ENCODE measurements around the gene PGM1.

Gene PGM1

DNA sequence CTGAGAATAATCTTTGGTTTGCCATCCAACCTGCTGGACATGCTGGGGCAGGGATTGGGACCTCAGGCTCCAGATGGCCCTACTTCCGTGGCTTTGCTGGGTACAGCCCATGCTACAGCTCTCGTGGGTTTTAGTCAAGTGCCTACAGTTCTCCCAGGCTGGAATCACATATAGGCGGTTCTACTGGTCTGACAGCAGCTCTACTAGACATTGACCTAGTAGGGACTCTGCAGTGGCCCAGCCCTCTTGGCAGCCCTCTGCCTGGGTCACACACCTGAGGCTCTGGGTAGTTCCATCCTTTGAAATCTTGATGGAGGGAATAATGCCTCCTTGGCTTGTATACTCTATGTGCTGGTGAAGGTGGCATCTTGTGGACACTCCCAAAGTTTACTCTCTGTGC is 72.2 kb downstream of the PGM1 start:
- no peak for DNase-seq (ENCODE audit: low read depth, low spot score)

DNA sequence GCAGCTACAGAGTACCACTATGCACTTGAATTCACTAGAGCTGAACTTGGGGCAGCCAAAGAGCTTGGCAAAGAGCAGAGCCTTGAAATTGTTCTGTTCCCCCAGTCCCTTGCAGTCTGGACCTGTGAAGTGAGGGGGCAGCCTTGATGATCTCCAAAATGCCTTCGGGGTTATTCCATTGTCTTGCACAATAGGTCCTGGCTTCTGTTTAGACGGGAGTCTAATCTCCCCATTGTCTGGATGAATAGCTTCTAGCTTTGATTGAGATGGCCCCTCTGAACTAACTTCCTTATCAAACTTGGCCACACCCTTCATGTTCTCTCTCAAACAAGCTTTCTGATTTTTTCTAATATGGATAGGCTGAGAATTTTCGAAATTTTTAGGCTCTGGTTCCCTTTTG is 72.6 kb downstream of the PGM1 start:
- DNase-seq (ENCODE audit: low read depth, low spot score): no peak

DNA sequence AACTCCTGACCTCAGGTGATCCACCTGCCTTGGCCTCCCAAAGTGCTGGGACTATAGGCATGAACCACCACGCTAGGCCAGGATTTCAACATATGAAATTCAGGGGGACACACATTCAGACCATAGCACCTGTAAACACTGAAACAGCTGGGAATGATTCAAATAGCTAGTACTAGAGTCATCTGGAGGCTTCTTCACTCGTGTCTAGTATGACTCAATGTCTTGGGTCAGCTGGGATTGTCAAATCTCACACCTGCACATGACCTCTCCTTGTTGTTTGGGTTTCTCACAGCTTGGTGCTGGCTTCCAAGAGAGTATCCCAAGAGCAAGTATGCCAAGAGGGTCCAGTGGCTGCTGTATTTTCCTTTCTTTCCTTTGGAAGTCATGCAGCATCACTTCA is 75.1 kb downstream of the PGM1 start:
- no peak for DNase-seq (ENCODE audit: low read depth, low spot score)

DNA sequence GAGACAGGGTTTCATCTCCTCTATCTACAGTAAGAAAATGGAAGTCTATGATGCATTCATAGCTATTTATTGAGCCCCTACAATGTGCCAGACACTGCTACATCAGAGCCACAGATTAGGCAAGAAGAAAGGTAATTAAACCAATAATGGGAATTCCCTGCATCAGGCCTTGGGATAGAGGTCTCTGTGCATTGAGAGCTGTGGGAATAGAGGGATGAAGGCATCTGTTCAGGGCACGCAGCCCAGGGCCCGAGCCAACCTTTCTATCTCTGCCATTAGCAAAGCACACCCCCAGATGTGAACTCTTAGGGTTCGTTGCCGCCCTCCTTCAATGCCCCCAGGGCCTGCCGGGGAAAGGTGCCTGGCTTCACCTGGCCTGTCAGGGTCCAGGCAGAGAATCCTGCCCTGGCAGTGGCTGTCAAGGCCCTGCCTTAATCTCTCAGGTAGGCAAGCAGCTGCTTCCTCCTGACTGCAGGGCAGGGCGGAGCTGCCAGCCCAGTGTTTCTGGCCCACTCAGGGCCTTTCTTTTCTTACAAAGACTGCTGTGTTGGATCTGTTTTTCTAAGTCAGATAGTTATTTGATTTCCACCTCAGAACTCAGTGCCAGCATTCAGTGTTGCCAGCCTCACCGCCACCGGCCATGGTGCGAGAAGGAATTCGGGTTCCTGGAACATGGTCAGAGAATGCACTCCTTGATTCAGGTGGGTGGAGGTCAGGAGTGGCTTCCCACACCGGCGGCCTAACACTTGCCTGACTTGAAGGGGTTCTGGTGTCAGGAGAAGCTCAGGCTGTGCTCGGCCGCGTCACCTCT is 76.1 kb downstream of the PGM1 start:
- DNase-seq (ENCODE audit: low read depth, low spot score): no peak

DNA sequence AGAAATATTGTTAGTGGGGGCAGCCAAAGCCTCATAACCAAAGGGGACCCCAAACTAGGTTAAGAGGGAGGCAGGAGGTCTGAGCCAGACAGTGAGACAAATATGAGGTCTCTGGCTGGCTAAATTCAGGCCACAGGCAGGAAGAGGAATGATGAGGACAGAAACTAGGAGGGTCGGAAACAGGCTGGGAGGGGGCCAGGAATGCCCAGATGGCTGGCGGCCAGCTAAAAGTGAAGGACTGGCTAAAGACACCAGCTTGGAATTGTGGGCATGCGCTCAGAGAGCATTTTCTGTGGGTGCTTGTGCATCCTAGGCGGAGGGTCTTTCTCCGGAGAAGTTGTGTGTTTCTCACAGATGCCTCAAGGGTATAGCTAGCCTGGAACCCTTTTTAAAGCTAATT is 77.0 kb downstream of the PGM1 start:
- no peak for DNase-seq (ENCODE audit: low read depth, low spot score)

DNA sequence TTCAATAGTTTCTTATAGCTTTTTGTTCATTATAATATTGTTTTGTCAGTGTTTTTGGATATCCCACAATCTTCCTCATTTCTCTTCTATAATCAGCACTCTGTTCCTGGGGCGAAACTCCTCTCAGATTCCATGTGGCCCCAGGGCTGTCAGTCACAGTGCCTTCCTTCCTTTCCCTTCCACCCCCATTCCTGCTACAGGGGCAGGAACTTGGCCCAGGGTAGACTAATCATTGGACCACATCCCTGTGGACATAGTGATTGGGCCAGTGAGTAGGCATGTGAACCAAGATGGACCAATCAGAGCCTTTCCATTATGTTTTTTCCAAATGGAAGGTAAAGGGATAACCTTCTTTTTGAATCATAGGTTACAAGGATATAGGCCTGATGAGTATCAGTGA is 78.3 kb downstream of the PGM1 start:
- DNase-seq (ENCODE audit: low read depth, low spot score): no peak

DNA sequence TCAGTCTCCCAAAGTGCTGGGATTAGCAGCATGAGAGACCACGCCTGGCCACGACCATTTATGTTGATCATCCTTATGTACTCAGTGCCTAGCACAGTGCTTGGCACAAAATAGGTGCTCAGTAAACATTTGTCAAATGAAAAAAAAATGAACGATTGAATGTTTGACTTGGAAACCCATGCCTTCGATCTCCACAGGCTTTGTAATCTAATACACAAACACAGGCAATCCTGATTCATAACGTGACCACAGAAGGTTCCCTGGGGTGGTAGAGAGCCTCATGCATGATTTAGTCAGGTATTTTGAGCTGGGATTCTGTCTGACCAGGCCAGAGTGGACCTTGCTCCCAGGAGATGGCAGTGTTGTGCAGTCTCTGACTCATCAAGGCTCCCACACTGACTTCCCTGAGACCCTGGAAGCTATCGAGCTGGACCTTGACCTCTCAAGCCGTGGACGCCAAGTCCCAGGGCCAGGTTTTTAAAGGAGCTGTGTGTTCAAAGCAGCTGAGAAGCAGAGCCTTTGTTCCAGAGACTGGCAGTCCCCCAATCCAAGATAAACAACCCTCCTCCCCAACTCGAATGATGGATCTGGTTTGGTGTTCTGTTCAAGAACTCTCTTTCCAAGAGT is 81.1 kb downstream of the PGM1 start:
- DNase-seq (ENCODE audit: low read depth, low spot score): no peak

DNA sequence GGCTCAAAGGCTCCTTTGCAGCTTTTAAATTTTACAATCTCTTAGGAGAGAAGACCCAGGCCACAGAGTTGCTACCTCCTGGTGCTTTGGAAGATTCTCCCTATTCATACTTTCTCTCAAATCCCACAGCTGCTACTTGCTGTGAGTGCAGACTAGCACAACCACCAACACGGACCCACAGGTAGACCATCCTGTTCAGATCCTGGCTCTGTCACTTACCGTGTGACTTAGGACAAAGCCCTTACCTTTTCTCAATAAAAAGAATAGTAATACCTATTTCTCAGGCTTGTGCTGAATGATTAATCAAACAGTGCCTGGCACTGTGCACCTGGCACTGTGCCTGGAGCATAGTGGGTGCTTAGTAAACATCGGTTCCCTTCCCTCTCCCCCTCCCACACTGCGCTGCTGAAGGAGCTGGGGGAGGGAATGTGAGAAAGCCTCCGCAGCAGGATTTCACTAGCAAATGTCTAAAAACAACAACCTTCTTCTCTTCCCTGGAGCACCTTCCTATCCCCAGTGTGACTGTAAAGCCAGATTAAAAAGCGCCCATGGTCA is 81.7 kb downstream of the PGM1 start:
- DNase-seq (ENCODE audit: low read depth, low spot score): no peak

DNA sequence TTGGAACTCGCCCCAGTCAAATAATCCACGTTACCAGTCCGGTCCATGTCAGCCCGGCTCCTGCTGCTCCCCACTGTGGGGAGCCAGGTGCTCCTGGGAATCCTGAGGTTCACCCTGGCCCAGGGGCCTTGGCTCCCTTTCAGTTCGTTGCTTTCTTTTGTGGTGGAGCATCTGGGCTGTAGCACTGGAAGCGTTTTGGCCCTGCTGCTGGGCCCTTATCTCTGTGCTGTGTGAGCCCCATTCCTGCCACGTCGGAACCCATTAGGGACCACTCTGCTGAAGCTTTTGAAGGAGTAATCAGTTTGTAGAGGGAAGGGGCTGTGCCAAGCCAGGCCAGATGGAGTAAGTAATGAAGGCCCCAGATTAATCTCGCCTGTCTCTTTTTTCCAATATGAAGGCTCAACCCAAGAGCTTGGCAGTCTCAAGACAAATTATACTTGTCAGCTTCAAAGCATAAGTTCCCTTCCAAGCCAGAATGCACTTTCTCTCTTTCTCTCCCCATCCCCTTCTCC is 82.3 kb downstream of the PGM1 start:
- DNase-seq (ENCODE audit: low read depth, low spot score): no peak

DNA sequence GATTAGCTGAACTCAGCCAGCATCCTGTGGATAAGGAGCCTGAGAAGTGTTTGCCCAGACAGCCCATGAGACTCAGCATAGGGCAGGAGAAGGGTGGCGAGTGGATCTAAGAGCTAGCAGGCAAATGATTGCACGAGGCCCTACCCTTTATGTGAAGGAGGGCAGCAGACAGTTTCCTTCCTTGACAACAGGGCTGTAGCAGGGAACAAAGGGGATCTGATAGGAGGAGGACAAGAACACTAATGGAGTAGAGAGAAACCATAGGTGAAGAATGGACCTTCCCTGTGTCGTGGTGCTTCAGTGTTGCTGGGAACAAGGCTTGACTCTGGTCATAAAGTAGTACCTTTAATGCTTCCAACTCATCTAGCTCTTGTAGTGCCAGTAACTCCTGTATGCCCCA is 84.3 kb downstream of the PGM1 start:
- no peak for DNase-seq (ENCODE audit: low read depth, low spot score)

DNA sequence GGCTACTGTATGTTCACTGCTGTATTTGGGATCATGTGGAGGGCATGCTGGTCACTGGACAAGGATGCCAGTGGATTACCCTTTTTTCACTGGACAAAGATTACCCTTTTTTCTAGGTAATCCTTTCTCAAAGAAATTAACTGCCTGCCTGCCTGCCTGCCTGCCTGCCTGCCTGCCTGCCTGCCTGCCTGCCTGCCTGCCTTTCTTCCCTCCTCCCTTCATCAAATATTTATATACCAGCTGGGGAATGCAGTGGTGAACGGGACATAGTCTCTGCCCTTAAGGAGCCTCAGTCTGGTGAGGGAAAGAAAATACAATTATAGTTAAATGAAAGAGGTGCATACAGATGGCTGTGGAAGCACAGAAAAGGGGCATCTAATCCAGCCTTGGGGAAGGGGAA is 85.0 kb downstream of the PGM1 start:
- DNase-seq (ENCODE audit: low read depth, low spot score): no peak

DNA sequence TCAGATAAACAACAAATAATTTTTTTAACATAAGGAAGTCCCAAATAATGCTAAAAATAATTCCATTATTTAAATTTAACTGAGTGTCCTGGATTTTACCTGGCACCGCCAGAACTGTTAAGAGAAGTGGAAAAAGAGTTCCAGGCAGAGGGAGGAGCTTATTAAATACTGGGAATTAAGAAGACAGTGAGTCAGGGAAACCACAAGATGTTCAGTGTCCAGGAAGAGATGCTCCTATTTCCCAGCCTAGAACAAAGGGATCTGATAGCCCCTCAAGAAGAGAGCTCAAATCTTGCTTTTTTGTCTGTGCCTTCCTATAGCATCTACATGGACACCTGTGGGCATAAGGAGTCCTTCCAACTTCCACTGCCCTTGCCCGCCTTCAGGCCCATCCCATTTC is 85.9 kb downstream of the PGM1 start:
- DNase-seq (ENCODE audit: low read depth, low spot score): no peak

DNA sequence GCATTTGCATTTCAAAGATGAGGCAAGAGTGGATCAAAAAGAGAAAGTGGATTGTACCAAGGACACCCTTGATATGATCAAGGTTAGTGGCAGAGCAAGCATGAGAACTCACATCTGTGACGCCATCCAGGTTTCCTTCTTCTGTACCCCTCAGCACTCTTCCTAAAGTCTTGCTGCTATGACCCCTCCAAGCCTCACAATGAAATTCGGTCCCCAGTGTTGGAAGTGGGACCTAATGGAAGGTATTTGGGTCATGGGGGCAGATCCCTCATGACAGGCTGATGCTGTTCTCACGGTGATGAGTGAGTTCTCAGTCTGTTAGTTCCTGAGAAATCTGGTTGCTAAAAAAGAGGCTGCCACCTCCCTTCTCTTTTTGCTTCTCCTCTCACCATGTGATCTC is 86.4 kb downstream of the PGM1 start:
- no peak for DNase-seq (ENCODE audit: low read depth, low spot score)

DNA sequence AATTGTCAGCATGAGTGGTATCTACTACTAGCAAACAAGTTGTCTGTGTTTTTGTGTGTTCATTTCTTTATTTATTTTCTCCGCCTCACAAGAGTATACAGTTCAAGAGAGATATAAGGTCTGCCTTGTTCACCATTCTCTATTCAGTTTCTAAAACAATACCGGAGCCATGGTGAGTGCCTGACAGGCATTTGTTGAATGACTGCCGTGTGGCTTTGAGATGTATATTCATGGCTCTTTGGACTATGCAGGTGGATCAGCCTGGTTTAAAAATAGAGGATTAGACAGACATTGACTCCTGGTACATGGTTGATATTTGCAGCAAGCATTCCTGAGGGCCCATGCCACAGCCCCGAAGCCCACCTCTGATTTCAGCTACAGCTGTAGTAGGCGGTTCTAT is 89.7 kb downstream of the PGM1 start:
- no peak for DNase-seq (ENCODE audit: low read depth, low spot score)

DNA sequence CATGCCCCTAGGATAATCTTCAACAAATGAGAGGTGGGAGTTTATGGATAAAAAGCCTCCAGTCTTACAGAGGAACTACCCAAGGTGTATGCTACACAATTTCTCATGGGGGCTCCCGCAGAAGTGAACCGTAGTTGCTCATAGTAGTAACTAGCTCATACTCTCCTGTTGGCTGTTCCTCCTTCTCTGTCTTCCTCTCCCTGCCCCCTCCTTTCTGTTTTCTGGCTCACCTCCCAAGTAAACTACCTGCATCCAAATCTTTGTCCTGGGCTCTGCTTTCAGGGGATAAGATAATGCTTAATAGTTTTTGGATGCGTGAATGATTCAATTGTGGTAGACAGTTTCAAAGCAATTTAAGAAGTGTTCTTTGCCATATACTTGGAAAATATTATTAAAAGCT is 90.5 kb downstream of the PGM1 start:
- DNase-seq (ENCODE audit: low read depth, low spot score): no peak

DNA sequence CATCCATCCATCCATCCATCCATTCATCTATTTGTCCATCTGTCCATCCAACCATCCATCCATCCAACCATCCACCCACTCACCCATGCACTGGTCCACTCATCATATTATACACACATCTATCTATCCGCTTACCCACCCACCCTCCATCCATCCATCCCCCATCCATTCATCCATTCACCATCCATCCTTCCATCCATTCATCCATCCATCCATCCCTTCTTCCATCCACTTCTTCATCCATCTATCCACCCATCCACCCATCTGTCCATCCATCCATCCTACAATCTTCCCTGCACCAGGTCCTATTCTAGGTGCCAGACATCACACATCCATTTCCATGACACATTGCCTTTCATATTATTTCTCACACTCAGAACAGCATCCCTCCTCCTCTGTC is 93.5 kb downstream of the PGM1 start:
- DNase-seq (ENCODE audit: low read depth, low spot score): no peak

DNA sequence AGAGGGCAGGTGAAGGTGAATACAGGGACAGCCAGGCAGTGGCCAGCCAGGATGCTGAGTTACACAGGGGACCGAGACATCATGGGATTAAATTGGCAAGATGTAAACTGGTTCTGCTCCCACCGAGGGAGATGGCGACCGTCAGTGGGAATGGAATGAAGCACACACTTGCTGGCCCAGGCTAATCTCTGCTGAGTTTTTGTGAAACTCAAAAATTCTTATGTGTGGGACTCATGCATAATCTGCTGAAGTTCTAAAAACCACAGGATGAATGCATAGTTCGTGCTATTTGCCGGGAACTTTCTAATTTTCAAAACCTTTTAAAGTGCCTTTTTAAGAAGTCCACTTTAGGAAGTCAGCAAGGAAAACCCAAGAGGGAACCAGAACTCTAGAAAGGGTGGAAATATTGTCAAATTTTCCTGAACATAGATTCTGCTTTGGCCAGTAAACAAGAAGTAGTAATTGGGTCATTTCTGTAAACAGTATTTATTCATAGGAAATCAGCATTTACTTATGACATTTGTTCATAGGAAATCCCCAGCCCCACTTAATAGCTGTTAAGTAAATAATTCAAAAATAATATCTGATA is 95.2 kb downstream of the PGM1 start:
- DNase-seq (ENCODE audit: low read depth, low spot score): no peak

DNA sequence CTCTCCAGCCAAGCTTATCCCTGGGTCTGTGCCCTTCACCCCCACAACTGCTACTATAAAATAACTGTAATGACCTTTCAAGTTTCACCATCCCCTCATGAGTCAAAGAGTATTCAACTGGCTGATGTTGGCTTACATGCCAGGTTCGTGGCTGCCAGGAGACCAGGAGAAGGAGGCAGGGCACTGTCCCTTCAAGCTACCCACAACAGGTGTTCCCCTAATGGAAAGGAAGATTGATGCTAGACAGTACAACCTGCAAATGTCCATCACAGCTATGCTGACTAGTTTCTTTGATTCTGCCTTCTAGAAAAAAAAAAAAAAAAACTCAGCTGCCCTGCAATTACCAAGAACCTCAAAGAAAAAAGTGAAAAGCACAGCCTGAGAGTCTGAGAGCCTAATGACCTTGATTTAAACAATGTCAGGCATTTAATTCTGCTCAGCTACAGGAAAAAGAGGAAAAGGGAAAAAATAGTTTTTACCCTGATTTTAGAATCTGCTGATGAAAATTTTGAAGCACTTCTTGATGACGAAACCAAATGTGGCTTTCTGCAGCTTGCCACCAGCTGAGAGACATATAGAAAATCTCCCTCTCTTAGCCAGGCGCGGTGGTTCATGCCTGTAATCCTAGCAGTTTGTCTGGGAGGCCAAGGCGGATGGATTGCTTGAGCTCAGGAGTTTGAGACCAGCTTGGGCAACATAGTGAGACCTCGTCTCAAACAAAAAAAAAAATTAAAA is 97.9 kb downstream of the PGM1 start:
- no peak for DNase-seq (ENCODE audit: low read depth, low spot score)

DNA sequence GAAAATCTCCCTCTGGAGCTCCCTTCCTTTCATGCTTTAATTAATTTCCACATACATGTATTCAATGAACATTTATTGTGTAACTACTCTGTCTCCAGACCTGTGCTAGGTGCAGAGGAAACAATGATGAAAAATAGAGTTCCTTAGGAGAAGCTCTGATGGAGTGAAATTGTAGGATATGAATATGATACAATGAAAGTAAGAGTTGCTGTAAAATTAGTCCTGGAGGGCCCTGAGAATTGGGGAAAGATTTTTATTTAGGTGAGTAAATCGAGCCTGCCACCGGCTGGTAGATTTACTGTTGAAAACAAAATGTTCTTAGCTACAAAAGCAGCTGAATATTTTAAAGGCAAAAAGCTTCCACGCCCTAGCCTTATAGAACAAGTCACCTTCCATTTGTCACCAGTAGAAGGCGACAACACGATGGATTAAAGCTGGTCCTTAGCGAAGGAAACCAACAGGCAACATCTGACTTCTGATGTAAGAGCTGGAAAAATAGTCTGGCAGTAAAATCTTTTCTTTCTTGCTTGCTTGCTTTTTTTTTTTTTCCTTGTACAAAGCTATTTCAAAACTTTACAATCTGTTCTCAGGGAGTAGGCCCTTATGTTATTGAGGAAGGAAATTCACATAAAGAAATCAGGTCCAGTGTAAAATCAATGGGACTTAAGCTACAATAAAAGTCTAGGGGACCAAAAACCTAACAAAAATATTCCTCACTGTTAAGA is 98.7 kb downstream of the PGM1 start:
- no peak for DNase-seq (ENCODE audit: low read depth, low spot score)

DNA sequence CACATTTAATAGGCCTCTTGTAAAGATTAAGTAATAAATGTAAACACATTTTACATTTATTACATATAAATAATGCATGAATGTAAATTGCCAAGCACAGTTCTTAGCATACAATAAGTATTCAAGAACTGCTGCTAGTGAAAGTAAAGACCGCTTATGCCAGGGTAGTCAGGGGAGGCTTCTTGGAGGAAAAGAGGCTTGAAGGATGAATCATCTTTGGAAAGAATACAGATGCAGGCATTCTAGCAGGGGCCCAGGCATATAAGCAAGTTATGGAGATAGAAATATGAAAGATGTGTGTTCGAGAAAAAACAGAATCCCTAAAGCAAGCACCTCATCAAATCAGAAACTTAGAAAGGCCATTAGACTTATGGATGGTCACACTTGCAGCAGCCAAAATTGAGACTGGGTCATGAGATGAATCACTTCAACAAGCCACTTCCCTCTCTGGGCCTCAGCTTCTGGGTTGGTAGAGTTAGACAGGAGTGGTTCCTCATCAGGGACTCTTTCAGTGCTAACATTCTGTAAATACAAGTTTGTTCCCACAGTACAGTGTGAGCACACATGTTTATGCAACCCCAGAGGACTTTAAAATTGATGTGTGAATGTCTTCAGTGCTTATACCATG is 100.8 kb downstream of the PGM1 start:
- DNase-seq (ENCODE audit: low read depth, low spot score): no peak
